WTC11 (cell line): Measurements from ENCODE around the gene TTC28.

ENCODE experiments used
- ATF2 ChIP-seq: sonication (generic); formaldehyde crosslinking; IDR thresholded peaks from 2 replicates; pipeline ENCODE4 v1.8.1; 2022; ENCODE audit warnings: low read depth, missing genetic modification reagents, borderline replicate concordance
- PRDM15 ChIP-seq: sonication (generic); formaldehyde crosslinking; IDR thresholded peaks from 2 replicates; pipeline ENCODE4 v1.8.0; 2022; ENCODE audit warnings: missing genetic modification reagents
- TF ChIP-seq, protein P1 (sequence below): sonication (generic); formaldehyde crosslinking; IDR thresholded peaks from 2 replicates; pipeline ENCODE4 v1.8.1; 2023; ENCODE audit warnings: mild to moderate bottlenecking, missing genetic modification reagents, moderate library complexity

GRCh38 chr22:28521451-28521850 lies 158.2 kb downstream of the TTC28 start:
- TF ChIP-seq PRDM15 (CRISPR knock-in tag) (no peak), ATF2 (CRISPR knock-in tag) (no peak)
- TF ChIP-seq, protein P1, sequence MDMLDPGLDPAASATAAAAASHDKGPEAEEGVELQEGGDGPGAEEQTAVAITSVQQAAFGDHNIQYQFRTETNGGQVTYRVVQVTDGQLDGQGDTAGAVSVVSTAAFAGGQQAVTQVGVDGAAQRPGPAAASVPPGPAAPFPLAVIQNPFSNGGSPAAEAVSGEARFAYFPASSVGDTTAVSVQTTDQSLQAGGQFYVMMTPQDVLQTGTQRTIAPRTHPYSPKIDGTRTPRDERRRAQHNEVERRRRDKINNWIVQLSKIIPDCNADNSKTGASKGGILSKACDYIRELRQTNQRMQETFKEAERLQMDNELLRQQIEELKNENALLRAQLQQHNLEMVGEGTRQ (CRISPR knock-in tag) = no peak
